Measurements from ENCODE around the gene IL34.

DNA sequence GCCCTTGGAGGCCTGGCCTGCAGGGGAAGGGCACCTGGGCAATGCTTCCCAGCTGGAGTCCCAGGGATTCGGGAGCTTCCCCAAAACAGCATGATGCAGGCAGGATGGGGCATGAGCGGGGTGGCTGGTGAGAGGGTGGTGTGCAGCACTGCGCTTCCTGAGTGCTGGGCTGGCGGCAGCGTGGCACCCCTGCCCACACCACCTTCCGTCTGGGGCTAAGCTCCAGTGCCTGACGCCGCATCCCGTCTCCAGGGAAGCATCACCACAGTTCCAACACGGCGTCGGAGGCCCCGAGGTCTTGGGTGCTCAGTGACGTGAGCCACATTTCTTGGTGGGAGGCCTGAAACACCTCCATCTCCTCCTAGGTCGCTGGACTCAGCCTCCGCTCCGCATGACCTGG is 53.3 kb downstream of the IL34 start:
- TF ChIP-seq EZH2 (IDR thresholded peaks at IDR 0.05; ENCODE audit: borderline replicate concordance, low read depth, low read length, severe bottlenecking): no peak
- TF ChIP-seq, protein P1, sequence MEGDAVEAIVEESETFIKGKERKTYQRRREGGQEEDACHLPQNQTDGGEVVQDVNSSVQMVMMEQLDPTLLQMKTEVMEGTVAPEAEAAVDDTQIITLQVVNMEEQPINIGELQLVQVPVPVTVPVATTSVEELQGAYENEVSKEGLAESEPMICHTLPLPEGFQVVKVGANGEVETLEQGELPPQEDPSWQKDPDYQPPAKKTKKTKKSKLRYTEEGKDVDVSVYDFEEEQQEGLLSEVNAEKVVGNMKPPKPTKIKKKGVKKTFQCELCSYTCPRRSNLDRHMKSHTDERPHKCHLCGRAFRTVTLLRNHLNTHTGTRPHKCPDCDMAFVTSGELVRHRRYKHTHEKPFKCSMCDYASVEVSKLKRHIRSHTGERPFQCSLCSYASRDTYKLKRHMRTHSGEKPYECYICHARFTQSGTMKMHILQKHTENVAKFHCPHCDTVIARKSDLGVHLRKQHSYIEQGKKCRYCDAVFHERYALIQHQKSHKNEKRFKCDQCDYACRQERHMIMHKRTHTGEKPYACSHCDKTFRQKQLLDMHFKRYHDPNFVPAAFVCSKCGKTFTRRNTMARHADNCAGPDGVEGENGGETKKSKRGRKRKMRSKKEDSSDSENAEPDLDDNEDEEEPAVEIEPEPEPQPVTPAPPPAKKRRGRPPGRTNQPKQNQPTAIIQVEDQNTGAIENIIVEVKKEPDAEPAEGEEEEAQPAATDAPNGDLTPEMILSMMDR (IDR thresholded peaks at IDR 0.05; ENCODE audit: borderline replicate concordance, extremely low read depth, low read length, poor library complexity, severe bottlenecking): no peak
